GM06990 (cell line): ENCODE measurements around the gene RIC3.
A peak's percentile ranks its signal among the peaks of the same experiment; 100 is the strongest.

Experiments
- DNase-seq: peaks from one replicate; pipeline ENCODE4 v3.0.0-alpha.2; 2011; ENCODE audit not compliant: insufficient read length; ENCODE audit errors: extremely low read depth
- H3K27me3 ChIP-seq: replicated peaks from 2 replicates; pipeline ENCODE4 v1.6.0; 2011; ENCODE audit warnings: low read length; ENCODE audit not compliant: control insufficient read depth, insufficient read depth
- H3K36me3 ChIP-seq: 2 replicates; pipeline ENCODE4 v1.5.1; 2011; ENCODE audit warnings: low read length; ENCODE audit not compliant: control insufficient read depth, insufficient read depth
- H3K4me3 ChIP-seq: replicated peaks from 2 replicates; pipeline ENCODE4 v1.5.1; 2011; ENCODE audit warnings: low read depth, mild to moderate bottlenecking, control low read depth, low read length
- TF ChIP-seq, protein P1 (sequence below): IDR thresholded peaks from 2 replicates; pipeline ENCODE4 v1.5.1; 2011; ENCODE audit warnings: low read length, control low read depth, mild to moderate bottlenecking, inconsistent platforms; ENCODE audit not compliant: insufficient read depth, poor library complexity, severe bottlenecking

RIC3 gene

GRCh38 chr11:8095806-8096522 is 72.9 kb downstream of the RIC3 start:
- no peaks in the 10 kb centered on the region for H3K36me3 ChIP-seq

GRCh38 chr11:8095371-8095770 is 73.5 kb downstream of the RIC3 start:
- H3K36me3 ChIP-seq, result no peaks in the 10 kb centered on the region

More at GRCh38 chr11:8095806-8096522, 72.9 kb downstream of the RIC3 start:
- no peak for DNase-seq
- Histone ChIP-seq H3K27me3 (no peaks in the 10 kb centered on the region), H3K4me3 (no peak overlapping the region)
- TF ChIP-seq, protein P1, sequence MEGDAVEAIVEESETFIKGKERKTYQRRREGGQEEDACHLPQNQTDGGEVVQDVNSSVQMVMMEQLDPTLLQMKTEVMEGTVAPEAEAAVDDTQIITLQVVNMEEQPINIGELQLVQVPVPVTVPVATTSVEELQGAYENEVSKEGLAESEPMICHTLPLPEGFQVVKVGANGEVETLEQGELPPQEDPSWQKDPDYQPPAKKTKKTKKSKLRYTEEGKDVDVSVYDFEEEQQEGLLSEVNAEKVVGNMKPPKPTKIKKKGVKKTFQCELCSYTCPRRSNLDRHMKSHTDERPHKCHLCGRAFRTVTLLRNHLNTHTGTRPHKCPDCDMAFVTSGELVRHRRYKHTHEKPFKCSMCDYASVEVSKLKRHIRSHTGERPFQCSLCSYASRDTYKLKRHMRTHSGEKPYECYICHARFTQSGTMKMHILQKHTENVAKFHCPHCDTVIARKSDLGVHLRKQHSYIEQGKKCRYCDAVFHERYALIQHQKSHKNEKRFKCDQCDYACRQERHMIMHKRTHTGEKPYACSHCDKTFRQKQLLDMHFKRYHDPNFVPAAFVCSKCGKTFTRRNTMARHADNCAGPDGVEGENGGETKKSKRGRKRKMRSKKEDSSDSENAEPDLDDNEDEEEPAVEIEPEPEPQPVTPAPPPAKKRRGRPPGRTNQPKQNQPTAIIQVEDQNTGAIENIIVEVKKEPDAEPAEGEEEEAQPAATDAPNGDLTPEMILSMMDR, result no peak

GRCh38 chr11:8094656-8095055 is 74.2 kb downstream of the RIC3 start:
- DNase-seq, result no peak
- Histone ChIP-seq H3K36me3 (no peaks in the 10 kb centered on the region), H3K4me3 (no peak overlapping the region), H3K27me3 (no peaks in the 10 kb centered on the region)
- TF ChIP-seq, protein P1, result no peak

More at GRCh38 chr11:8095371-8095770, 73.5 kb downstream of the RIC3 start:
- Histone ChIP-seq H3K4me3 (no peak overlapping the region), H3K27me3 (no peaks in the 10 kb centered on the region)
- no peak for DNase-seq
- TF ChIP-seq, protein P1, result no peak

- TF ChIP-seq, protein P1, result no peak
- H3K4me3 ChIP-seq, result no peak overlapping the region
- no peaks in the 10 kb centered on the region for H3K36me3 ChIP-seq
- no peaks in the 10 kb centered on the region for H3K27me3 ChIP-seq
- no peak for DNase-seq
These were observed 74.8 kb downstream of the RIC3 start for GRCh38 chr11:8093931-8094575.

GRCh38 chr11:8092587-8093424 is 76.0 kb downstream of the RIC3 start:
- DNase-seq, result no peak
- TF ChIP-seq, protein P1, result peak; percentile 80
- no peak overlapping the region for H3K4me3 ChIP-seq
- no peaks in the 10 kb centered on the region for H3K27me3 ChIP-seq
- H3K36me3 ChIP-seq, result no peaks in the 10 kb centered on the region
